Muscle of back (tissue), 11 donors: ENCODE measurements around the gene SLC6A11. TPM values are rescaled to one million over a fixed set of nuclear protein-coding genes. Genes with fewer than 3 reads are reported as not detected.

ENCODE experiments used
- DNase-seq, 3 donors: peaks; one replicate each; pipeline versions ENCODE4 v3.0.0 to v3.0.0-alpha.2; 2013
- polyA plus RNA-seq, 10 donors: library from polyadenylated mRNA; unstranded; fragments of 120-200 nt; gene quantifications; one replicate each; pipeline ENCODE4 v1.2.1, GENCODE V29; 2013; ENCODE audit not compliant: insufficient read length in 10 of 10

The SLC6A11 gene
- polyA plus RNA-seq, 10 donors, result 0.05 to 0.57 (median 0.20) TPM; not detected in 5

DNA sequence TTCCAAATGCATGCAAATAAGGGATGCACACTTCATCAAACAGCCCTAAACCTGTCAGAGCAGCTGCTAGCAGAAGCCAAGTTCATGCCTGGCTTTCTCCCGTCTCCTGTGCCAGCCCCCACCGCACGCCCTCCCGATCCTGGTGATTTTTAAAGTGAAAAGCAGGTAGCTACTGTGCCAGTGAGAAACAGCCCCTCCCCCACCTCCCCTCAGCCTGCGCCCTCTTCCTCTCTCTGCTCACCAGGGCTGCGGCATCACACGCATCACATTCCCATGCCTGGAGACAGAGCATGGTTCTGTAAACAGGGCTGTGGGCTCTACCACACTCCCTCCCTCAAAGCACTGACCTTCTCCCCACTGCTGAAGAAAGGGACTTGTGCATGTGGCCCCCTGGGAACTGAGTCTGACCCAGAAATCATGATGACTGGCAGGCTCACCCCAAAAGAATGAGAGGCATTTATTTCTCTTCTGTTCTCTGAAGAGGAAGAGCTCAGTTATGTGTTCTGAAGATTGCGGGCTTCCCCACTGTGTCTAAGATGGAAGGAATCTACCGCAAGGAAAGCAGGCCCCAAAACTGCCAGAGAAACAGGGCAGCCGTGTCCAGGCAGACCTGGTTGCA, 162.0 kb downstream of the SLC6A11 start:
- no peak for DNase-seq

DNA sequence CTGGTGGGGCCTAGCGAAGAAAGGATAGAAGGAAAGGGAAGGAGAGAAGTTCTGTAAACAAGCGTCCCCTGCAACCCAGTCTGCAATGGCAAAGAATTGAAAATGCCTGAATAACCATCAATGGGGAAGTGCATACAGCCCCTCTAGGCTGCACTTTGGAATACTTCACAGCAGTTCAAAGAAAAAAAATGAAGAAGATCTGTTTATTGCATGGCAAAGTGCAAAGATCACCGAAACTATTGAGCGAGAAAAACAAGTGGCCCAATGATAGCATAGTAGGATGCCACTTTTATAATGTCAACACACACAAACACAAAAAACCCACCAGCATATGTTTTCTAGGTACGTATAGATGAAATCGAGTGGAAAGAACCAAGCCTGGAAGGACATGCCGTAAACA, 162.9 kb downstream of the SLC6A11 start:
- no peak for DNase-seq

- no peak for DNase-seq
These were observed 164.3 kb downstream of the SLC6A11 start for GRCh38 chr3:10980312-10980711.

- no peak for DNase-seq
These were observed 165.0 kb downstream of the SLC6A11 start for GRCh38 chr3:10981031-10981430.

DNA sequence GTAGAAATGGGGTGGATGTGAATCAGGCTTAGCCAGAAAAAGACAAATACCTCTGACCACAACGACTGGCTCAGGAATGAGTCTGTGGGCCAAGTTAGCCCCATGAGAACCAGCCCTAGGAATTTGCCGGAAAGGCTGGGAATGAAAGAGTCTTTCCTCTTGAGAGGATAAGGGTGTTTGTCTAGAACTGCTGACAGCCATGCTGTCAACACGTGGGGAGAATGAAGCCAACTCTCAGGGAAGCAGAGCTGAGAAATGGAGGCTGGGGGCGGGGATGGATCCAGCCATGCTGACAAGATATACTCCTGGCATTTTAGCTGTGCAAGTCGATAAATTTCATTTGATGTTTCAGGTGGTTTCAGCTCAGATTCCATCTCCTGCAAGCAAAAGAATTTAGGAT, 165.9 kb downstream of the SLC6A11 start:
- DNase-seq, result peak in 1 of 3 donors; percentile 62

- no peak for DNase-seq
These were observed 166.8 kb downstream of the SLC6A11 start for GRCh38 chr3:10982782-10983181.

GRCh38 chr3:10983219-10983916, 167.3 kb downstream of the SLC6A11 start:
- peak in 2 of 3 donors; percentile 31 to 51 for DNase-seq

DNA sequence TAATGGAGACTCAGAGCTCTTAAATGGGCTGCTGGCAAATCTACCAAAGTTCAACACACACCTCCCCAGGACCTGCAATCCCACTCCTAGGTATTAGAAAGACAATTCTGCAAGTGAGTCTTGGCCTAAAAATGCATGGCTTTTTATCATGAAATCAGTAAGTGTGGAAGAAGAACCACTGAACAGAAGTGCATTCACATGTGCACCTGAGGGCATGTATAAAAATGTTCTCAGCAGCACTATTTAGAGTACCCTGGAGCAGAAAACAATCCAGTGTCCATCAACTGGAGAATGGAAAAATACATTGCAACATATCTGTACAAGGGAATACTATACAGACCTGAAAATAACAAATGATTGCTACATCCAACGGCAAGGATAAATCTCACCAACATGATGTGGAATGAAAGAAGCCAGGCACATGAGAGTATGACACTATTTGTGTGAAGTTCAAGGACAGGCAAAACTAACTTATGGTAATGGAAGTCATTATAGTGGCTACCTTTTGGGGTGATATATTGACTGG, 168.4 kb downstream of the SLC6A11 start:
- no peak for DNase-seq

- DNase-seq, result no peak
These were observed 169.2 kb downstream of the SLC6A11 start for GRCh38 chr3:10985181-10985580.

DNA sequence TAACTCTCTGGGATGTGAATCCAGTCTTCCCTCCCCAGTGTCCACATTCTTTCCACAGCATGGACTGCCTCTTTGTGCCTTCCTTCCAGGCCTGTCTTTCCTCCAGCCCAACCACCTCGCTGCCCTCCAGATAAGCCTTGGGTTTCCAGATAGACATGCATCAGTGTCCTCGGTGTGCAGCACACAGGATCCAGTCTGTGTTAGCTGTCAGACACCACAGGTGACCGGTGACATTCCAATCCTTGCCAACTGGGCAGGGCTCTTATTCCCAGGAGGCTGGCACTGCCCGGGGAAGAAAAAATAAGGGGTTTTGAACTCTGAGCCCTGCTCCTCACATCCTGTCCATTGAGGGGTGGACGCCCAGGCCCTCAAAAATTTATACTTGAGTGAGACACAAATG, 170.6 kb downstream of the SLC6A11 start:
- no peak for DNase-seq

DNA sequence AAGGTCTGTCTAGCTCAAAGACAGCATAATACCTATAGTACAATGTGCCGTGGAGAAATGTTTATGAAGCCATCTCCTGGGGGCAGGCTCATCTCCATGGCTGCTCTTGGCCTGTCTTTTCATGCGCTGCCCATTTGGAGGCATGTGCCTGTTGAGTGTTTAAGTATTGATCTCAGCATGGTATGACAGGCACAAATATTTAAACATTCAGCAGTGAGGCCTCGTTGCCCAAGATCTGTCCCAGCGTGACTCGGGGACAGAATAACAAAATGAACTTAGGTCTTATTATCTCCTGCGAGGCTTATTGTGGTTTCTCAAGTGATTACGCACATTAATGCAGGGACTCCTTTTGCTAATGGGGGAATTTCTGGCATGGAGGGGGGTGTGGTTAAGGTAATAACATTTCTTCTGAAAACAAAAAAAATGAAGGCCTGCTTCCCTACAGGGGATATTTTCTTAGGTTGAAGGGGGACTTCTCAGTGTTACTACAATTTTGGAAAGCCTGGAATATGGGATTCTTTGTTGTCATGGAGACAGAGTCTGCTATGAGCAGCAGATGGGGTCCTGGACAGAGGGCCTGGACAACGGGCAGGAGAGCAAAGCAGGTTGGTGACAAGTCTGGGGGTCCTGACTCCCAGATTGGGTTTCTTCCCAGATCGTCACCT, 172.1 kb downstream of the SLC6A11 start:
- DNase-seq, result no peak

DNA sequence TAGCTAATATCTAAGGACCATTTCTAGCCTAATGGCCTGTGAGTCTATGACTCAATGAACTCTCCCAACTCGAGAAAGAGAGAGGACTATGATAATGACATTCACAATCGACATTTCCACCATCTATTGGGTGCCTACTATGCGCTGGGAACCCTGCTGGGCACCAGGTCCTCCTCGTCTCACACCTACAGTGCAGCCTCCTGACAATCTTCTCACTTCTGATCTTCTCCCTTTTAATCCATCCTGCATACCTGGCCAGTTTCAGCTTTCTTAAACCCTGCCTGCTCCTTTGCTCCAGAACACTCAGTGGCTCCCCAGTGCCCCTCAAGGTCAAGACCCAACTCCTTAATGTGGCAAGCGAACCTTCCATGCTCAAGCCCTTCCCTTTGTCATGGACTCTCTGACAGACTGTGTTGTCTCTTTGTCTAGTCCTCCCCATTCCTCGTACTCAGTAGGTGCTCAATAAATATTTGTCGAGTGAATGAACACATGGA, 173.0 kb downstream of the SLC6A11 start:
- DNase-seq, result no peak

Other genes with a start within 250 kb of the SLC6A11 start
- gene SLC6A1, start 176.5 kb downstream of the SLC6A11 start, polyA plus RNA-seq, result 1 to 10 TPM; 1.1 to 5.2 (median 2.6) TPM